Panc1 (cell line): Measurements from ENCODE around the gene KDM1A. TPM values are rescaled to one million over a fixed set of nuclear protein-coding genes. Genes with fewer than 3 reads are reported as not detected.

Experiments
- ATAC-seq: fragments of 200-7000 bp; cut with Tn5 transposase; 2 replicates; pipeline ENCODE4 v1.9.1; 2020; ENCODE audit warnings: mild to moderate bottlenecking, moderate library complexity
- BruUV-seq: library from RNA; stranded (reverse); fragments of 400-500 nt; replicated peaks from 2 replicates; lab custom pipeline; 2021; lab: Mats Ljungman, UMichigan
- CTCF ChIA-PET: fragments of 300-600 bp; sonication (Branson Sonifier 250); formaldehyde crosslinking; loops from one replicate; lab custom pipeline; 2022; ENCODE audit warnings: antibody characterized with exemption; lab: Charles Lee
- POLR2A ChIA-PET: fragments of 300-600 bp; sonication (Branson Sonifier 250); formaldehyde crosslinking; loops from one replicate; lab custom pipeline; 2022; ENCODE audit warnings: antibody characterized with exemption; lab: Charles Lee
- DNase-seq: peaks from one replicate; pipeline ENCODE4 v3.0.0-alpha.2; 2010; ENCODE audit warnings: low read depth, low spot score
- H3K27ac ChIP-seq: 2 replicates; pipeline ENCODE4 v1.5.1; 2011; ENCODE audit warnings: mild to moderate bottlenecking, low read length, inconsistent platforms
- H3K27me3 ChIP-seq: fragments of 200-500 bp; sonication (Bioruptor generic); 2 replicates; pipeline ENCODE4 v1.6.0; 2014; ENCODE audit warnings: low read length, inconsistent platforms; ENCODE audit not compliant: control insufficient read depth, insufficient read depth
- H3K36me3 ChIP-seq: fragments of 200-500 bp; sonication (Bioruptor generic); 2 replicates; pipeline ENCODE4 v1.5.1; 2014; ENCODE audit warnings: inconsistent platforms, mild to moderate bottlenecking, low read length, moderate library complexity; ENCODE audit not compliant: control insufficient read depth, insufficient read depth
- H3K4me1 ChIP-seq: 2 replicates; pipeline ENCODE4 v1.5.1; 2011; ENCODE audit warnings: inconsistent platforms, mild to moderate bottlenecking, low read length, moderate library complexity; ENCODE audit not compliant: control insufficient read depth, insufficient read depth
- H3K4me3 ChIP-seq, 2 experiments: 2 replicates each; pipeline ENCODE4 v1.5.1; 2011 to 2012; ENCODE audit warnings: low read depth in 2 of 2, low read length in 2 of 2, mild to moderate bottlenecking in 2 of 2, inconsistent platforms in 1 of 2, moderate library complexity in 1 of 2
- H3K9me3 ChIP-seq: fragments of 200-500 bp; sonication (Bioruptor generic); 2 replicates; pipeline ENCODE4 v1.5.1; 2014; ENCODE audit warnings: low read depth, mild to moderate bottlenecking, inconsistent platforms, low read length, moderate library complexity; ENCODE audit not compliant: control insufficient read depth, insufficient read depth
- CTCF ChIP-seq: fragments of 450-650 bp; IDR thresholded peaks from 2 replicates; pipeline ENCODE4 v1.5.1; 2017; ENCODE audit warnings: mild to moderate bottlenecking
- POLR2AphosphoS5 ChIP-seq: IDR thresholded peaks from 2 replicates; pipeline ENCODE4 v1.6.1; 2012; ENCODE audit warnings: mild to moderate bottlenecking, low read depth, low read length, moderate library complexity
- REST ChIP-seq, 2 experiments: IDR thresholded peaks; 2 replicates each; pipeline ENCODE4 v1.6.1; 2011 to 2012; ENCODE audit warnings: low read depth in 2 of 2, control low read depth in 1 of 2, low read length in 1 of 2, mild to moderate bottlenecking in 1 of 2, moderate library complexity in 1 of 2; ENCODE audit not compliant: insufficient read depth in 1 of 2
- SIN3A ChIP-seq: IDR thresholded peaks from 2 replicates; pipeline ENCODE4 v1.6.1; 2012; ENCODE audit warnings: low read depth, mild to moderate bottlenecking, low read length, moderate library complexity, borderline replicate concordance; ENCODE audit not compliant: insufficient read depth
- TCF7L2 ChIP-seq: IDR thresholded peaks from 2 replicates; pipeline ENCODE4 v1.6.1; 2011; ENCODE audit warnings: mild to moderate bottlenecking, low read depth, low read length, inconsistent platforms
- in situ Hi-C: cut with HindIII; loops from 2 replicates; pipeline ENCODE4 v1.10.0; 2016; ENCODE audit warnings: low sequenced_read_pairs, low pct_unique_long_range_greater_than_20kb
- intact Hi-C: fragments of 100-400 bp; cut with micrococcal nuclease; formaldehyde crosslinking; loops from one replicate; pipeline ENCODE4 v1.10.0; 2022; ENCODE audit not compliant: unreplicated experiment
- total RNA-seq: library from RNA; stranded (reverse); gene quantifications from one replicate; pipeline ENCODE4 v1.2.1, GENCODE V29; 2021; ENCODE audit not compliant: unreplicated experiment

Gene KDM1A
- total RNA-seq, 1 experiment from 2014 or later: 120 TPM

GRCh38 chr1:23027352-23027907 lies 8.2 kb downstream of the KDM1A start:
- Histone ChIP-seq H3K9me3 (no peaks in the 10 kb centered on the region), H3K27ac (no peak overlapping the region), H3K36me3 (no peaks in the 10 kb centered on the region), H3K27me3 (no peaks in the 10 kb centered on the region), H3K4me3 (no peak overlapping the region), H3K4me1 (peaks cover 5% of the 10 kb centered on the region; the same call in 1 of the 2 replicates)
- TF ChIP-seq CTCF (no peak), REST (IDR thresholded peaks at IDR 0.05; ENCODE audit: insufficient read depth in 1 of 2, low read depth in 2 of 2, low read length in 1 of 2) (no peak), SIN3A (no peak), POLR2AphosphoS5 (no peak)
- ChIA-PET CTCF (no interaction called here), POLR2A (interaction anchor here (0.6 kb wide), 1 partner anchor 26 kb away, joined by 3 read pairs; no protein-coding TSS in a partner anchor)
- no TSS peak for BruUV-seq
- no peak for ATAC-seq
- no peak for DNase-seq
- intact Hi-C loops: no loop called here
- in situ Hi-C loops: no loop called here

- in situ Hi-C loops (no loop called here), intact Hi-C loops (no loop called here)
- H3K27me3 ChIP-seq: no peaks in the 10 kb centered on the region
- POLR2A ChIA-PET: no interaction called here
- no peaks in the 10 kb centered on the region for H3K36me3 ChIP-seq
- ATAC-seq: no peak
- no peak overlapping the region for H3K27ac ChIP-seq
- no TSS peak for BruUV-seq
- H3K9me3 ChIP-seq: no peaks in the 10 kb centered on the region
- DNase-seq: no peak
- CTCF ChIA-PET: no interaction called here
- TF ChIP-seq TCF7L2 (no peak), SIN3A (no peak), CTCF (no peak), POLR2AphosphoS5 (no peak), REST (IDR thresholded peaks at IDR 0.05; ENCODE audit: insufficient read depth in 1 of 2, low read depth in 2 of 2, low read length in 1 of 2) (no peak)
- peaks cover 5% of the 10 kb centered on the region for H3K4me1 ChIP-seq
- H3K4me3 ChIP-seq: no peak overlapping the region
Measured at GRCh38 chr1:23029337-23029736, 10.1 kb downstream of the KDM1A start.
